DMS153 treated with DMSO at 0.1 percent for 48 hours (cell line): ENCODE measurements around the gene ADAMTS14.
"Not testable (repeated sequence)": the region's sequence is repeated elsewhere in the genome, so short reads cannot be mapped to it uniquely, and the experiment has no call there.

Experiments
- DNase-seq: peaks from one replicate; lab custom pipeline; 2025; ENCODE audit not compliant: unreplicated experiment; lab: John Stamatoyannopoulos, UW

Gene ADAMTS14

DNA sequence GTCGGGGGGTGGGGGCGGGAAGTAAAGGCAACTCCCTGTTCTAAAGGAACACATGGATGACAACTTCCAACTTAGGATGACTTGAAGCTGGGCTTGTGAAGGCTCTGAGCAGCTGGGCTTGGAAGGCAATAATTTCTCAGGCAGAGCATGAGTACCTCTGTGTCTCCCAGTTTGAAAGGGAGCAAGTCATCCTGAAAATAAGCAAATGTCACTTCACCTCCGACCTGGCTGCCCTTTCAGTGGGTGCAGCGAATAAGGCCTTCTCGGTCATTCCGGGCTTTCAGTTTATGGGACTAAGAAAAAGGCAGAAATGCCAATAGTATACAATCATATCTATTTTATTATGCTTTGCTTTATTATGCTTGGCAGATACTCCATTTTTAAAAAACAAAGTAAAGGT is 15.3 kb upstream of the ADAMTS14 start:
- no peak for DNase-seq

DNA sequence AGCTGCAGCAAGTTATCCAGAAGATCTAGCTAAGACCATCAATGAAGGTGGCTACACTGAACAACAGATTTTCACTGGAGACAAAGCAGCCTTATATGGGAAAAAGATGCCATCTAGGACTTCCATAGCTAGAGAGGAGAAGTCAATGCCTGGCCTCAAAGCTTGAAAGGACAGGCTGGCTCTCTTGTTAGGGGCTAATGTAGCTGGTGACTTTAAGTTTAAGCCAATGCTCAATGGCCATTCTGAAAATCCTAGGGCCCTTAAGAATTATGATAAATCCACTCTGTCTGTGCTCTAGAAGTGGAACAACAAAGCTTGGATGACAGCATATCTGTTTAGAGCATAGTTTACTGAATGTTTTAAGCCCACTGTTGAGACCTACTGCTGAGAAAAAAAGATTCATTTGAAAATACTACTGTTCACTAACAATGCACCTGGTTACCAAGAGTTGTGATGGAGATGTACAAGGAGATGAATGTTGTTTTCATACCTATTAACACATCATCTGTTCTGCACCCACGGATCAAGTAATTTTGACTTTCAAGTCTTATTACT is 13.6 kb upstream of the ADAMTS14 start:
- no peak for DNase-seq

DNA sequence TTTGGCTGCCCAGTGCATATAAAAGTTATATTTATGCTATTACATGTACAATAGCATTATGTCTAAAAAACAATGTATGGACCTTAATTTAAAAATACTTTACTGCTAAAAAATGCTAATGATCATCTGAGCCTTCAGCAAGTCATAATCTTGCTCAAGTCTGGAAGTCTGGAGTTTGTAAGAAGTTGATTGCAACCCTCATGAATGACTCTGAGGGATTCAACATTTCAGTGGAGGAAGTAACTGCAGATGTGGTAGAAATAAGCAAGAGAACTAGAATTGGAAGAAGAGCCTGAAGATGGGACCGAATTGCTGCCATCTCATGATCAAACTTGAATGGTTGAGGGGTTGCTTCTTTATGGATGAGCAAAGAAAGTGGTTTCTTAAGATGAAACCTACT is 13.0 kb upstream of the ADAMTS14 start:
- DNase-seq: no peak

DNA sequence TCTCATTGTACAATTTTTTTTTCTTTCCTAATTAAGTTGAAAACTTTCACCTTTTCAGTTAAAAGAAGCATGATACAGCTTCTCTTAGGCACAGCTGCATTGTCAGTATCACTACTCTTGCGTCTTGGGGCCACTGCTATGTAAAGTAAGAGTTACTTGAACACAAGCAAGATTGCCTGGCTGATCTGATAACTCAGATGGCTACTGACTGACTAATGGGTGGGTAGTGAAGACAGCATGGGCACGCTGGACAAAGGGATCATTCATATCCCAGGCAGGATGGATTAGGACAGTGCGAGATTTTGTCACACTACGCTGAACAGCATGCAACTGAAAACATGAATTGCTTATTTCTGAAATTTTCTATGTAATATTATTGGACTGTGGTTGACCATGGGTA is 11.6 kb upstream of the ADAMTS14 start:
- DNase-seq: no peak

DNA sequence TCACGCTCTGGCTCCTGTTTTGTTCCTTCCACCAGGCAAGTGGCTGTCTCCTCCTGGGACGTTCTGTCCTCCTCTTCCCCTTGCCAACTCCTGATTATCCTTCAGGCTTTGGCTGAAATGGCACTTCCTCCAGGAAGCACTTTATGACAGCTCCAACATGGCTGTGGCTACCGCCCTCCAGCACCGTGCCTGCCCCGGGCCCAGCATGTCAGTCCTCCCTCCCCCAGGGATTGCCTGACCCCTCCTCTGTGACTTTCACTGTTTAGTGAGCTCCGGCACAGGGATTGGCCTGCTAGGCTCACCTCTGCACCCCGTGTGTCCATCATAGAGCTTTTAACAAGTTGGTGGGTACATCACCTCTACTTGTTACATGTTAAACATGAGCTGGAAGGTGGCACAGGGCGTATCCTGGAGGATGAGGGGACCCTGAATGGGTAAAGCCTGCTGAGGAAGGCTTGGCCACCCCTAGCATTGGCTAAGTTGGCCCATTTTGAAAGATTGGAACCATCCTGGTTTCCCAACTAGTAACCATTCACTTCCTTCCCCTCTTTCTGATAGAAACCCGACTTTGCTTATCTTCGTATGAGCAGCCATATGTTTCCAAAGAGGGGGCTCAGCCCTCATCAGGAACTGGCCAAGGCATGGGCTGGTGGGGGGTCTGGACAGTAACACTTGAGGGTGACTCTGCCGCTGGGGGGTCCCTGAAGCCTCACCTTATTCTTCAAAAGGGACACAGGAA is 10.5 kb upstream of the ADAMTS14 start:
- no peak for DNase-seq

DNA sequence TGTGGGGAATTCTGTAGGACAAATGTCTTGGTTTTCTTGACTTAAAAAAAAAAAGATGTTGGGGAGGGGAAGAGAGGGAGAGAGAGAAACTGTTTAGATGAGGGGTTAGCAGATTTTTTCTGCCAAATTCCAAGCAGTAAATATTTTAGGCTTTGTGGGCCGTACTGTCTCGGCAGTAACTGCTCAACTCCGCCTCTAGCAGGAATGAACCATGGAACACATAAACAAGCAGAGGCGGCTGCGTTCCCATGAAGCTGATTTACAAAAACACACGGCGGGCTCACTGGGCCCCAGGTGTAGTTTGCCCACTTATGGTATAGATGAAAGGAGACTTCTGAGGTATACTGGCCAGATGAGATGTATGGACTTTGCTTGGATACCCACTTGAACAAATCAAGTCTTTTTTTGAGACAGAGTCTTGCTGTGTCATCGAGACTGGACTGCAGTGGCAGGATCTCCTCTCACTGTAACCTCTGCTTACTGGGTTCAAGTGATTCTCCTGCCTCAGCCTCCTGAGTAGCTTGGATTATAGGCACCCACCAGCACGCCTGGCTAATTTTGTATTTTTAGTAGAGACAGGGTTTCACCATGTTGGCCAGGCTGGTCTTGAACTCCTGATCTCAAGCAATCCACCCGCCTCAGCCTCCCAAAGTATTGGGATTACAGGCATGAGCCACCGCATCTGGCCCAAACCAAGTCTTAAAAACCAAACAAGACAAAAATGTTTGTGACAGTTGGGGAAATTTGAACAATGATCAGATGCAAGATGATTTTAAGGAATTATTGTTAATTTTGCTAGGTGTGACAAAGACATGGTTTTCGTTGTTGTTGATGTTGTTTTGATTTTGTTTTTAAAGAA is 9.7 kb upstream of the ADAMTS14 start:
- DNase-seq: no peak

DNA sequence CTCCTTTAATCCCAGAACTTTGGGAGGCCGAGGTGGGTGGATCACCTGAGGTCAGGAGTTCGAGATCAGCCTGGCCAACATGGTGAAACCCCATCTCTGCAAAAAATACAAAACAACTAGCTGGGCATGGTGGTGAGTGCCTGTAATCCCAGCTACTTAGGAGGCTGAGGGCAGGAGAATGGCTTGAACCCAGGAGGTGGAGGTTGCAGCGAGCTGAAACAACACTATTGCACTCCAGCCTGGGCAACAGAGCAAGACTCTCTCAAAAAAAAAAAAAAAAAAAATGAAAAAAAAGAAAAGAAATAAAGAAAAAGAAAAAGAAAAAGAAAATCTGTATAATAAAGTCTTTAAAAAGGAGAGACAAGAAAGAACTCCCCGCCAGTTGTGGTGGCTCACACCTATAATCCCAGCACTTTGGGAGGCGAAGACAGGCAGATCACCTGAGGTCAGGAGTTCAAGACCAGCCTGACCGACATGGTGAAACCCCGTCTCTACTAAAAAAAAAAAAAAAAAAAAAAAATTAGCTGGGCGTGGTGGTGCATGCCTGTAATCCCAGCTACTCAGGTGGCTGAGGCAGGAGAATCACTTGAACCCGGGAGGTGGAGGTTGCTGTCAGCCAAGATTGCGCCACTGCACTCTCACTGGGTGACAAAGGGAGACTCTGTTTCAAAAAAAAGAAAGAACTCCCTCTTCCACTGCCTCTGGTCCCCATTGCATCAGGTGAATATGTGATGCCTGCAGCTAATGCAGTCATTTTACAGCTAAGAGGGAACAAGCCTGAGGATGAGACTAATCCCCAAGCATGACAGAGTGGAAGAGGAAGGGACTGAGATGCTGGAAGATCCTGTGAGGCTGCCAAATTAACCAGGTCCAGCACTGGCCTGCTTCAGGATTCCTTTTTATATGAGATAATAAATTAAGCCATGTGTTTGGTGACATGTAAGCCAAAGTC is 8.6 kb upstream of the ADAMTS14 start:
- DNase-seq: not testable (repeated sequence)

DNA sequence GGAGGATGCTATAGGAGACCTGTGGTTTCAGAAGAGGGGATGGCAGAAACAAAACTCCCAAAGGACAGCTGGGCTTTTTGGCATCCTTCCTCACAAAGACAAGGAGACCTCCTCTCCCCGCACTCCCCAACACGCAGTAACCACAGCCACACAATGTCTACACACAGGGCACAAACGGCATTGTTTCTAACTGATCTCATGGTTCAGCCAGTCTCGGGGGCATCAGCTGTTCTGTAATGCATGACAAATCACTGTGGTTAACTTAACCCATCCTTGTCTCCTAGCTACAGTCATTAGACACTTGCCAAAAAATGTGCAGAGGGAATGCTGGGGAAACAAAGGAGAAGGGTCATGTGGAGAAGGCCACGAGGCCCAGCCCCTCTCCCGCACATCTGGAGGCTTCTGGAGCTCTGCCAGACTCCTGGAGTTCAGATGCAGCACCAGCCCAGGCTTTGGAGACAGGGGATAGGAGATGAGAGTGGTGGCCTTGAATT is 7.6 kb upstream of the ADAMTS14 start:
- DNase-seq: no peak

DNA sequence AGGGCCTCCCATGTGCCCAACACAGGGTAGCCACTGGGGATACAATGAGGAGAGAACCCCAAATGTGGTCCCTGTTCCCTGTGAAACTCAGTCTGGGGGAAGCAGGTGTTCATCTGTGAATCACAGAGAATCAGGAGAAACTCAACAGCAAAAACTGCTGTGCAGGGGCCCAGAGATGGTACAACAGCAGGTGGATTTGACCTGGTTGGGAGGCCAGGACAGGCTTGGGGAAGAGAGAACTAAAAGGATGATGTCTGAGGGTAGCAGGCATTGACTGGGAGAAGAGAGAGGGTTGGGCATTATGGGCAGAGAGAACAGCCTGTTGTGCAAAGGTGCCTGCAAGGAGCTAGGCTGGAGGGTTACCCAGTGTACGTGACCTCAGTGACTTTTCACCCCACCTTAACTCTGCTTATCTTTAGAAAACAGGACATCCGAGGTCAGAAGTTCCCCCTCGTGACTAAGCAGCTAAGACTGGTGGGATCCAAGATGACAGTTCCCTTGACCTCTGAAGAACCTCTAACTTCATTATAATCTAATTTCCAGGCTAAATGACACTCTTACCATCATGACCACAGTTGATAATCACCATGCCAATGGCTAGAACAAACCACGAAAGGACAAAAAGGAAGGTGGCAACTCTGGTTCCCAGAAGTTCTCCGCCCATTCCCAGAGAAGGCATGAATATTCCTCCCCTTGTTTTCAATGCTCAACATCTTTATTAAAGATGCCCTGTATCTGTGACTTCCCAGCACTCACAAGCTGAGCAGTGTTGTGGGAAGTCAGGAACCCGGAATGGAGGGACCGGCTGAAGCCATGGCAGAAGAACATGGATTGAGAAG is 5.1 kb upstream of the ADAMTS14 start:
- DNase-seq: no peak

DNA sequence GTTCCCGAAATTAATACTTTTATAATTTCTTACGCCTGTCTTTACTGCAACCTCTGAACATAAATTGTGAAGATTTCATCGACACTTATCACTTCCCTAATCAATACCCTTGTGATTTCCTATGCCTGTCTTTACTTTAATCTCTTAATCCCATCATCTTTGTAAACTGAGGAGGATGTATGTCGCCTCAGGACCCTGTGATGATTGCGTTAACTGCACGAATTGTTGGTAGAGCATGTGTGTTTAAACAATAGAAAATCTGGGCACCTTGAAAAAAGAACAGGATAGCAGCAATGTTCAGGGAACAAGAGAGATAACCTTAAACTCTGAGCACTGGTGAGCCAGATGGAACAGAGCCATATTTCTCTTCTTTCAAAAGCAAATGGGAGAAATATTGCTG is 4.5 kb upstream of the ADAMTS14 start:
- DNase-seq: not testable (repeated sequence)

DNA sequence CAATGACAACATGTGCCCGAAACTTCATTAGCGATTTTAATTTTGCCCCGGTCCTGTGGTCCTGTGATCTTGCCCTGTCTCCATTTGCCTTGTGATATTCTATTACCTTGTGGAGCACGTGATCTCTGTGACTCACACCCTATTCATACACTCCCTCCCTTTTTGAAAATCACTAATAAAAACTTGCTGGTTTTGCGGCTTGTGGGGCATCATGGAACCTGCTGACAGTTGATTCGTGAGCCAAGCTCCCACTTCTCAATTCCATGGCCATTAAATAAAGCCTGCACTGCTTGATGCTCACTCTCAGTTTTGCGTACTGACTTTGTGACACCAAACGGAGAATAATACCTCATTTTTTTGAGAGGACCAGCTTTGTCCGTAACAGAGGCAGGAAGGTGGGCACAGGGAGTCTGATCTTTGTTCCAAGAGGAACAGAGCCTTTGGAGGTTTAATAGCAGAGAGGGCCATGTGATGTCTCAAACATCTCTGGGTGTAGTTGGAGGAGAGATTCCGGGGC is 3.8 kb upstream of the ADAMTS14 start:
- DNase-seq: no peak

DNA sequence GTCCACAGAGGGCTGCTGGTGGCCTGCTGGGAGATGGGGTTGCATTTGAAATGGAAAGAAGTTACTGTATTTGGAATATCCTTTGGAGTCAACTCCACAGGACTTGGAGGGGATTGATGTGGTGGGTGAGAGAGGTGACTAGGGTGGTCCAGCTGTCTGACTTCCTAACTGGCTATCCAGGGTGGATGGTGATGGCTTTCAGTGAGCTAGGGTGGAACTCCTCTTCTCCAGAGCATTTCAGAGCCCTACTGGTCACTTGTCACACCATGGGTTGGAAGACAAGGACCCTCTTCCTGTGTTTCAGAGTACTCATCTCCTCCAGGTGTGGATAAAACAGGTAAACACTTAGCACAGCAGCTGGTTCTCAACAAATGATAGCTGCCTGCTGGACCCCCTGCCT is 3.3 kb upstream of the ADAMTS14 start:
- no peak for DNase-seq

DNA sequence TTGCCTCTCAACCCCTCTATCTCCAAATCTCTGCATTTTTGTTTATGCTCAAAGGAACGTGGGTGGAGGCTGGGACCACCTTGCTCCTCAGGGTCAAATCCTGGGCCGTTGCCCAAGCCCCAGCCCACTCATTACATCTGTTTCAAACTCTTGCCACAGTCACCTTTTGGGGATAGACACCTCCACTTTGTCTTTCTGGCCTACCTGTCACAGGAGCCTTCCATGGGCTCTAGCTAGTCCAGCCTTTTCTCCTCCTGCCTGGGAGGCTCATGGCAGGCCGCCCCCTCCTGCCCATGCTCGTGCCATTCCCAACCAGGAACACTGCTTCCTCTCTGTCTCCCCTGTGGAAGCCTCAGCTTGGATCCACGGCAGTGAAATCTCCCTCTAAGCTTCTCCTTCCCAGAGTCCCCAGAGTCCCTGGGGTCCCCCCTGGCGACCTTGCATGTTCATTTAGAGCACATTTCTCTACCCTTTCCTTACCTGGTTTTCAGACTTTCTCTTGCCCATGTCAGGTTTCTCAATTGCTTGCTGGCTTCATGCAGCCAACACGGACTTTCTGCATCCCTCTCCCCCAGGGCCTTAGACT is 2.5 kb upstream of the ADAMTS14 start:
- no peak for DNase-seq

DNA sequence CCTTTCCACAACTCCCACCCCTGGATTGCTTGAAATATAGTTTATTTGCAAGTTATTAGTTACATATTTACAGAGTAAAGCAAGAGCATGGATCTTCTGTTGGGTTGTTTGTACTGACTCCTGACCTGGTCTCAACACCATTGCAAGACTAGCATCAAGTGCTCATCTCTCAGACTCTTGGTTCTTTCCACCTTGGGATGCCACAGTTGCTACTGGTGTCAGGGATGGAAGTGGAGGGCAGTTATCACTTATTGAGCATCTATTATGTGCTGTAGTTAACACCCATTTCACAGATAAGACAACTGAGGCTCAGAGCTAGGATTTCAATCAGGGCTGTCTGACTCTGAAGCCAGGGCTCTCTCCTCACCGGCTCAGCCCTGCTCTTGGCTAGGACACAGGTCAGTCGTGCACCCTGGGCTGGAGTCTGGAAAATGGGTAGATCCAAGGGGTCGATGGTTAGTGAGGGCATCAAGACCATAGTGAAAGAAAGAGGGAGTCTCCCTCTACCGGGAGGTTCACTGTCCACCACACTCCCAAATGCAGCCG is 614 bp upstream of the ADAMTS14 start:
- DNase-seq: no peak

DNA sequence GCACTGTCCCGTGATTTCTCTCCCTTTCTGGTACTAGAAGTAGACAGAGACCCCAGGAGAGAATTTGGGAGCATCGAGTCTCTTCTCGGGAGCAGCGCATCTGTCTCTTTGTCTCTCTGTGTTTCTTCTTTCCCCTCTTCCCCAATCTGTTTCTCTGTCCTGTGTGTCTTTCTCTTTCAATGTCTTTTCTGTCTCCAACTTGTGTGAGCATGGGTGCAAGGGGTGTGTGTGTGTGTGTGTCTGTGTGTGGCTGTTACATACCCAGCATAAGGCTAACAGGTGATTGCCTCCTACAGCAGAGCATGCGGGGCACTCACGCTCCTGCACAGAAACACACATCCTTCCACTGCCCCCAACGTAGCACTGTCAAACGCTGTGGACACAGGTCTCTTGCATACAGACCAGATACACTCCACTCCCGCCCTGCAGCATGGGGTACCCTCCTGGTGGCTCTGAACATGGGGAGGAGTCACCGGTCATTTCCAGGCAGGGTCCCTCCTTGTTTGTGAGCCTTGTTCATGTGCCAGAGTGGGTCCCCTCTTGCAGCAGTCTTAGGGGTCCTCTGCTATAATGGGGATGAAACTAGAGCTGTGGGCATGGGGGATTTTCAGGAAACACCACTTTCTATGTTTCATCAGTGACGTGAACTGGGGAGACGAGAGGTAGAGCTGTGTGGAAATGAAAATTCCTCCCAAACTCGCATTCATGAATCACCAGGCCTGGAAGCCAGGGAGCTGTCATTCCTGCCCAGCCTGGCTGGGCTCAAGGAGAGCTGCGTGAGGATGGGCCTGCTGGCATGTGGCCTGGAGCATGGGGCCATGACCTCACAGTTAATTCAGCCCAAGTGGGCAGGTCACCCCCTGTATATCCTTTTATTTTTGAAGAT is 980 bp downstream of the ADAMTS14 start:
- DNase-seq: no peak

DNA sequence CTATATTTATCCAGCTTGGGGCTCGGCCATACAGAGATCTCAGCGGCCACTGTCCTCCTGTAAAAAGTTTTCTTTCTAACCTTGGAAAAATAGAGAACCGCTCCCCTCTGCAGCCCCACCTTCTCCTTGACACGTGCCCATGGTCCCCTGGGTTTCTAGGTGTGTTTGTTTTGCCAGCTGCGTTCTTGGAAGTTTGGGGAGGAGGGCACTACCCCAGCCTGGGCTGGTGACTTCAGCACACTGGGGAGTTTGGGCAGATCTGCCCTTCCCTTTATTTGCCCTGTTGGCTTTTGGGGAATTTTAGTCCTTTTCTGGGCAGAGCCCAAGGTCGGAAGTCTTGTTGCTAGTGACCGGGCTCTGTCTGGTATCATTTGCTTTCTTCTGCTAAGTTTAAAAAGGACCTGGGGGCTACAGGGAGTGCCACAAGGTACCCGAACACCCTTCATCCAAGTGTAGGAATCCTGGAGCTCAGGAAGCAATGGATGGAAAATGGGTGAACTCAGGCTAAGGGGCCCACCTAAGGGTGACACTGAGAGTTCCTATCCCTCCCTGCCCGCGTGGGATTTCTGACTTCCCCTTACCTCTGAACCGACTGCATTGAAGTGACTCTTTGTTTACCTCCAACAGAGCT is 1.7 kb downstream of the ADAMTS14 start:
- DNase-seq: peak; percentile 29
